Neuronal stem cell (in vitro differentiated cells): ENCODE data around the gene HSD11B1L.
"Not testable (repeated sequence)": the region's sequence is repeated elsewhere in the genome, so short reads cannot be mapped to it uniquely, and the experiment has no call there.

Source experiments
- DNase-seq: peaks from one replicate; pipeline ENCODE4 v3.0.0-alpha.2; 2013; ENCODE audit warnings: low spot score
- H2AFZ ChIP-seq: one replicate; pipeline ENCODE4 v1.6.1; 2013; ENCODE audit warnings: mild to moderate bottlenecking, low read length, inconsistent platforms
- H2AK5ac ChIP-seq: 2 replicates; pipeline ENCODE4 v1.6.1; 2013; ENCODE audit warnings: low read depth, mild to moderate bottlenecking, inconsistent platforms, low read length, moderate library complexity, mixed read lengths
- H2BK120ac ChIP-seq: 2 replicates; pipeline ENCODE4 v1.6.1; 2013; ENCODE audit warnings: low read depth, mild to moderate bottlenecking, inconsistent platforms, low read length, moderate library complexity, mixed read lengths
- H2BK12ac ChIP-seq: one replicate; pipeline ENCODE4 v1.6.1; 2013; ENCODE audit warnings: low read length, inconsistent platforms
- H2BK15ac ChIP-seq: 2 replicates; pipeline ENCODE4 v1.6.1; 2013; ENCODE audit warnings: mild to moderate bottlenecking, low read length, inconsistent platforms, mixed read lengths
- H2BK5ac ChIP-seq: one replicate; pipeline ENCODE4 v1.6.1; 2013; ENCODE audit warnings: inconsistent platforms, mild to moderate bottlenecking, low read length, moderate library complexity
- H3K14ac ChIP-seq: one replicate; pipeline ENCODE4 v1.6.1; 2013; ENCODE audit warnings: low read length, inconsistent platforms
- H3K18ac ChIP-seq: 2 replicates; pipeline ENCODE4 v1.6.1; 2013; ENCODE audit warnings: low read length, inconsistent platforms
- H3K23ac ChIP-seq: 2 replicates; pipeline ENCODE4 v1.6.1; 2013; ENCODE audit warnings: low read depth, mild to moderate bottlenecking, mixed read lengths, low read length, inconsistent platforms; ENCODE audit not compliant: poor library complexity
- H3K27ac ChIP-seq: replicated peaks from 3 replicates; pipeline ENCODE4 v1.5.1; 2013; ENCODE audit warnings: low read length, inconsistent platforms
- H3K27me3 ChIP-seq, 3 experiments: 2 replicates each; pipeline ENCODE4 v1.6.1; 2013; ENCODE audit warnings: low read length in 3 of 3, mild to moderate bottlenecking in 2 of 3, inconsistent platforms in 1 of 3, low read depth in 1 of 3, mixed read lengths in 1 of 3, moderate library complexity in 1 of 3; ENCODE audit not compliant: control insufficient read depth in 3 of 3, insufficient read depth in 3 of 3
- H3K36me3 ChIP-seq, 2 donors: replicated peaks in 1 of 2; 2 replicates each; pipeline ENCODE4 v1.6.1; 2013; ENCODE audit warnings: low read length in 2 of 2; ENCODE audit not compliant: control insufficient read depth in 2 of 2, insufficient read depth in 2 of 2
- H3K4ac ChIP-seq: 2 replicates; pipeline ENCODE4 v1.6.1; 2013; ENCODE audit warnings: inconsistent platforms, mild to moderate bottlenecking, low read length, moderate library complexity
- H3K4me1 ChIP-seq, 2 donors: 1 replicate in 1 of 2; 2 replicates in 1 of 2; pipeline ENCODE4 v1.6.1; 2013; ENCODE audit warnings: low read length in 2 of 2, low read depth in 1 of 2; ENCODE audit not compliant: control insufficient read depth in 2 of 2, insufficient read depth in 1 of 2
- H3K4me2 ChIP-seq: one replicate; pipeline ENCODE4 v1.6.1; 2013; ENCODE audit warnings: mild to moderate bottlenecking, low read length, inconsistent platforms; ENCODE audit not compliant: insufficient read depth, poor library complexity, severe bottlenecking
- H3K4me3 ChIP-seq, 2 donors: 2 replicates each; pipeline ENCODE4 v1.5.1; 2013; ENCODE audit warnings: low read length in 2 of 2, mild to moderate bottlenecking in 2 of 2, inconsistent platforms in 1 of 2, moderate library complexity in 1 of 2
- H3K79me1 ChIP-seq: one replicate; pipeline ENCODE4 v1.6.1; 2013; ENCODE audit warnings: low read depth, mild to moderate bottlenecking, inconsistent platforms, low read length, moderate library complexity
- H3K9ac ChIP-seq: one replicate; pipeline ENCODE4 v1.6.1; 2013; ENCODE audit warnings: mild to moderate bottlenecking, low read depth, low read length, inconsistent platforms; ENCODE audit not compliant: poor library complexity
- H3K9me3 ChIP-seq, 2 donors: replicated peaks in 1 of 2; 2 replicates each; pipeline versions ENCODE3 to v1.6.1; 2013; ENCODE audit warnings: low read length in 2 of 2, mild to moderate bottlenecking in 2 of 2, inconsistent platforms in 1 of 2, low read depth in 1 of 2, mixed read lengths in 1 of 2, moderate library complexity in 1 of 2; ENCODE audit not compliant: control insufficient read depth in 2 of 2, insufficient read depth in 1 of 2
- H4K8ac ChIP-seq: one replicate; pipeline ENCODE4 v1.6.1; 2013; ENCODE audit warnings: low read depth, mild to moderate bottlenecking, inconsistent platforms, low read length, moderate library complexity
- H4K91ac ChIP-seq: one replicate; pipeline ENCODE4 v1.6.1; 2013; ENCODE audit warnings: low read length, low read depth, mild to moderate bottlenecking, inconsistent platforms; ENCODE audit not compliant: poor library complexity
- WGBS, 2 donors: extraction: QIAGEN DNeasy Blood & Tissue Kit; methylation state at CpG; one replicate each; pipeline ENCODE4 v1.1.7; 2013; ENCODE audit warnings: missing lambda C conversion rate in 2 of 2, mixed read lengths in 1 of 2; ENCODE audit not compliant: insufficient read length in 2 of 2, insufficient replicate concordance in 1 of 2; ENCODE audit errors: extremely low coverage in 2 of 2; 5-methylcytosine and 5-hydroxymethylcytosine counted together

HSD11B1L gene

GRCh38 chr19:5697890-5698634, 17.2 kb downstream of the HSD11B1L start:
- no peak overlapping the region for H2AFZ ChIP-seq
- peaks cover 0 to 8% of the 10 kb centered on the region in 2 donors for H3K9me3 ChIP-seq
- H3K9ac ChIP-seq = no peak overlapping the region
- H2BK12ac ChIP-seq = peak overlapping the region; percentile 10
- H3K4me2 ChIP-seq = no peak overlapping the region
- no peak overlapping the region for H3K18ac ChIP-seq
- H2BK5ac ChIP-seq = peak overlapping the region; percentile 53
- H3K4me3 ChIP-seq = no peak overlapping the region
- no CpG with 5 or more reads among the region's 30 CpGs for WGBS, 2 donors
- H4K91ac ChIP-seq = no peak overlapping the region
- H3K14ac ChIP-seq = no peak overlapping the region
- no peaks in the 10 kb centered on the region for H3K27me3 ChIP-seq
- H2BK120ac ChIP-seq = no peak overlapping the region
- H3K4ac ChIP-seq = no peak overlapping the region
- peaks cover 55 to 81% of the 10 kb centered on the region in 2 donors for H3K36me3 ChIP-seq
- H2AK5ac ChIP-seq = peak overlapping the region; percentile 63
- no peak overlapping the region for H2BK15ac ChIP-seq
- no peak overlapping the region for H4K8ac ChIP-seq
- H3K79me1 ChIP-seq = peaks cover 28% of the 10 kb centered on the region
- no peak for DNase-seq
- no peaks in the 10 kb centered on the region for H3K4me1 ChIP-seq
- H3K27ac ChIP-seq = no peak overlapping the region
- H3K23ac ChIP-seq = no peak overlapping the region

GRCh38 chr19:5698635-5699422, 18.0 kb downstream of the HSD11B1L start:
- Histone ChIP-seq H2BK12ac (peak overlapping the region; percentile 10), H4K8ac (no peak overlapping the region), H3K4me1 (no peaks in the 10 kb centered on the region), H3K14ac (peak overlapping the region; percentile 38), H2BK120ac (no peak overlapping the region), H3K23ac (peak overlapping the region; percentile 55), H3K27ac (no peak overlapping the region), H3K9me3 (peaks cover 0 to 15% of the 10 kb centered on the region in 2 donors), H3K36me3 (peaks cover 56 to 81% of the 10 kb centered on the region in 2 donors), H3K27me3 (no peaks in the 10 kb centered on the region), H3K18ac (no peak overlapping the region), H3K9ac (no peak overlapping the region), H2AK5ac (no peak overlapping the region), H3K4ac (no peak overlapping the region), H2AFZ (no peak overlapping the region), H3K4me2 (no peak overlapping the region), H3K79me1 (peaks cover 23% of the 10 kb centered on the region), H4K91ac (no peak overlapping the region), H2BK5ac (peak overlapping the region; percentile 53), H2BK15ac (no peak overlapping the region), H3K4me3 (no peak overlapping the region)
- WGBS, 2 donors = no CpG with 5 or more reads among the region's 38 CpGs
- DNase-seq = no peak

GRCh38 chr19:5700455-5701092, 19.7 kb downstream of the HSD11B1L start:
- peaks cover 0 to 13% of the 10 kb centered on the region in 2 donors for H3K9me3 ChIP-seq
- H4K91ac ChIP-seq = no peak overlapping the region
- H3K79me1 ChIP-seq = peaks cover 15% of the 10 kb centered on the region
- no peak overlapping the region for H2BK5ac ChIP-seq
- H2BK12ac ChIP-seq = no peak overlapping the region
- H3K9ac ChIP-seq = no peak overlapping the region
- no peak for DNase-seq
- no peaks in the 10 kb centered on the region for H3K27me3 ChIP-seq
- no peak overlapping the region for H3K27ac ChIP-seq
- H3K36me3 ChIP-seq = peaks cover 49 to 81% of the 10 kb centered on the region in 2 donors
- no peak overlapping the region for H3K4ac ChIP-seq
- H3K23ac ChIP-seq = peak overlapping the region; percentile 85
- no peaks in the 10 kb centered on the region for H3K4me1 ChIP-seq
- H2AFZ ChIP-seq = no peak overlapping the region
- no peak overlapping the region for H2BK120ac ChIP-seq
- no CpG with 5 or more reads among the region's 22 CpGs for WGBS, 2 donors
- H3K18ac ChIP-seq = no peak overlapping the region
- H2AK5ac ChIP-seq = no peak overlapping the region
- no peak overlapping the region for H3K4me3 ChIP-seq
- peak overlapping the region; percentile 56 for H3K14ac ChIP-seq
- no peak overlapping the region for H2BK15ac ChIP-seq
- H4K8ac ChIP-seq = peak overlapping the region; percentile 17
- no peak overlapping the region for H3K4me2 ChIP-seq

- not testable (repeated sequence) for H3K4me1 ChIP-seq, H3K27me3 ChIP-seq, H3K4me3 ChIP-seq, H3K4ac ChIP-seq, H2AFZ ChIP-seq, H3K14ac ChIP-seq, DNase-seq, H3K18ac ChIP-seq, H2BK15ac ChIP-seq, H2BK5ac ChIP-seq, H3K27ac ChIP-seq, H2BK120ac ChIP-seq, H2BK12ac ChIP-seq, H4K8ac ChIP-seq, H3K4me2 ChIP-seq, H2AK5ac ChIP-seq, H3K23ac ChIP-seq, H4K91ac ChIP-seq, H3K9ac ChIP-seq
- no CpG with 5 or more reads among the region's 28 CpGs for WGBS, 2 donors
- Histone ChIP-seq H3K36me3 (peaks cover 47 to 81% of the 10 kb centered on the region in 2 donors), H3K9me3 (peaks cover 0 to 13% of the 10 kb centered on the region in 2 donors), H3K79me1 (peaks cover 11% of the 10 kb centered on the region)
These were observed 21.2 kb downstream of the HSD11B1L start for GRCh38 chr19:5702053-5702410.
